BE2C (cell line): ENCODE results near the gene ARID3A.

Experiments used
- DNase-seq: peaks from one replicate; pipeline ENCODE4 v3.0.0-alpha.2; 2020
- H3K27me3 ChIP-seq: fragments of 250-450 bp; sonication (Bioruptor Pico); 2 replicates; pipeline ENCODE4 v1.5.1; 2020; ENCODE audit warnings: mild to moderate bottlenecking
- H3K36me3 ChIP-seq: fragments of 250-450 bp; sonication (Bioruptor Pico); 2 replicates; pipeline ENCODE4 v1.5.1; 2020; ENCODE audit warnings: mild to moderate bottlenecking
- H3K4me1 ChIP-seq: fragments of 250-450 bp; sonication (Bioruptor Pico); 2 replicates; pipeline ENCODE4 v1.5.1; 2020
- H3K4me3 ChIP-seq: 2 replicates; pipeline ENCODE4 v1.5.1; 2011; ENCODE audit warnings: low read depth, low read length
- H3K9me3 ChIP-seq: fragments of 250-450 bp; sonication (Bioruptor Pico); 2 replicates; pipeline ENCODE4 v1.5.1; 2020
- TF ChIP-seq, protein P1 (sequence below): IDR thresholded peaks from 2 replicates; pipeline ENCODE4 v1.5.1; 2012; ENCODE audit warnings: mild to moderate bottlenecking, low read depth, low read length

The ARID3A gene

DNA sequence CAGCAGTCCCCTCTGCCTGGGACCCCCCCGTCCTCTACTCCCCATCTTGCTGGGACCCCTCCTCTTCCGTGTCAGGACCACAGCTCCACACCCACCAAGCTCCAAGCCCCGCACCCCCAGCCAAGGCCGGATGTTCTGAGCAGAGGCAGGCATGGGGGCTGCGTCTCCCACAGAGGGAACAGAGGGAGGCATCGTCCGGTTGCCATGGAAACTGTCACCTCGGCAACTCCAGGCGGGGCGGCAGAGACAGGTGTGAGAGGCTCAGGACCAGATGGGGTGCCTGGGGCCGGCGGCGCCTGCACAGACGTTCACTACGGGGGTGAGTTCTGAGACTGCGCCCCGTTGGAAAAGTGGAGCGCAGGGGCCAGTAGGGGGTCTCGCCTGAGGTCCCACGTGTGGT is 27.2 kb upstream of the ARID3A start:
- H3K27me3 ChIP-seq, result no peaks in the 10 kb centered on the region
- H3K36me3 ChIP-seq, result no peaks in the 10 kb centered on the region
- peak; percentile 71 for DNase-seq
- no peaks in the 10 kb centered on the region for H3K4me1 ChIP-seq
- TF ChIP-seq, protein P1, sequence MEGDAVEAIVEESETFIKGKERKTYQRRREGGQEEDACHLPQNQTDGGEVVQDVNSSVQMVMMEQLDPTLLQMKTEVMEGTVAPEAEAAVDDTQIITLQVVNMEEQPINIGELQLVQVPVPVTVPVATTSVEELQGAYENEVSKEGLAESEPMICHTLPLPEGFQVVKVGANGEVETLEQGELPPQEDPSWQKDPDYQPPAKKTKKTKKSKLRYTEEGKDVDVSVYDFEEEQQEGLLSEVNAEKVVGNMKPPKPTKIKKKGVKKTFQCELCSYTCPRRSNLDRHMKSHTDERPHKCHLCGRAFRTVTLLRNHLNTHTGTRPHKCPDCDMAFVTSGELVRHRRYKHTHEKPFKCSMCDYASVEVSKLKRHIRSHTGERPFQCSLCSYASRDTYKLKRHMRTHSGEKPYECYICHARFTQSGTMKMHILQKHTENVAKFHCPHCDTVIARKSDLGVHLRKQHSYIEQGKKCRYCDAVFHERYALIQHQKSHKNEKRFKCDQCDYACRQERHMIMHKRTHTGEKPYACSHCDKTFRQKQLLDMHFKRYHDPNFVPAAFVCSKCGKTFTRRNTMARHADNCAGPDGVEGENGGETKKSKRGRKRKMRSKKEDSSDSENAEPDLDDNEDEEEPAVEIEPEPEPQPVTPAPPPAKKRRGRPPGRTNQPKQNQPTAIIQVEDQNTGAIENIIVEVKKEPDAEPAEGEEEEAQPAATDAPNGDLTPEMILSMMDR, result no peak
- H3K9me3 ChIP-seq, result no peaks in the 10 kb centered on the region
- H3K4me3 ChIP-seq, result no peak overlapping the region

DNA sequence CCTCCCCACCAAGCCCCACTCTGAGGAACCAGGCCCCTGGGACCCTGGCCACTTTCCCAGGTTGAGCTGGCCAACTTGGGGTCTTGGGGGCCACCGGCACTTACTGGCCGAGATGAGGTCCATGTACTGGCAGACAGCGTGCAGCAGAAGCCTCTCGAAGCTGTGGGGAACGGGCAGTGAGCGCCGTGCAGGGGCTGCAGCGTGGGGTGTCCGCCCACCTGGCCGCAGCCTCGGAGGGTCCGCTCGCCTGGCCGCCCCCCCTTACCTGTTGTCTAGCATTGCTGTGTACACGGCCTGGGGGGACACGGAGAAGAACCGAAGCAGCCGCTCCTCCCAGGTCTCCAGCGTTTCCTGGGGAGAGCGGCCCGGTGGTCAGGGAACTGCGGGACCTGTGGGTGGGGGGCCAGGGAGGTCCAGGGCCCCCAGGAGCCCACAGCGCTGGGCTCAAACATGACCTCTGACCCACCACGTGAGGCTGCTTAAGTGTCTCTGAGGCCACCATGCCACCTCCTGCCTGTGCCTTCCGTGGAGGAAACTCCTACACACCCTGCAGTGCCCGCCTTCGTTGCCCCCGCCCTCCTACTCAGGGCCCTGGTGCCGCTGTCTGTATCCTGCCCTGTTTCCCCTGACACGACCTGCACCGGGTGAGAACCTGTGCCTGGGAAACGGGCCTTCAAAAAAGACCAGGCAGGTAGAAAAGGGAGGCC is 26.3 kb upstream of the ARID3A start:
- Histone ChIP-seq H3K4me3 (no peak overlapping the region), H3K4me1 (no peaks in the 10 kb centered on the region), H3K36me3 (no peaks in the 10 kb centered on the region), H3K27me3 (no peaks in the 10 kb centered on the region), H3K9me3 (no peaks in the 10 kb centered on the region)
- DNase-seq, result no peak
- TF ChIP-seq, protein P1, result no peak

GRCh38 chr19:900043-900301 is 25.9 kb upstream of the ARID3A start:
- Histone ChIP-seq H3K9me3 (no peaks in the 10 kb centered on the region), H3K4me3 (no peak overlapping the region), H3K27me3 (no peaks in the 10 kb centered on the region), H3K4me1 (no peaks in the 10 kb centered on the region), H3K36me3 (no peaks in the 10 kb centered on the region)
- TF ChIP-seq, protein P1, result no peak
- no peak for DNase-seq

DNA sequence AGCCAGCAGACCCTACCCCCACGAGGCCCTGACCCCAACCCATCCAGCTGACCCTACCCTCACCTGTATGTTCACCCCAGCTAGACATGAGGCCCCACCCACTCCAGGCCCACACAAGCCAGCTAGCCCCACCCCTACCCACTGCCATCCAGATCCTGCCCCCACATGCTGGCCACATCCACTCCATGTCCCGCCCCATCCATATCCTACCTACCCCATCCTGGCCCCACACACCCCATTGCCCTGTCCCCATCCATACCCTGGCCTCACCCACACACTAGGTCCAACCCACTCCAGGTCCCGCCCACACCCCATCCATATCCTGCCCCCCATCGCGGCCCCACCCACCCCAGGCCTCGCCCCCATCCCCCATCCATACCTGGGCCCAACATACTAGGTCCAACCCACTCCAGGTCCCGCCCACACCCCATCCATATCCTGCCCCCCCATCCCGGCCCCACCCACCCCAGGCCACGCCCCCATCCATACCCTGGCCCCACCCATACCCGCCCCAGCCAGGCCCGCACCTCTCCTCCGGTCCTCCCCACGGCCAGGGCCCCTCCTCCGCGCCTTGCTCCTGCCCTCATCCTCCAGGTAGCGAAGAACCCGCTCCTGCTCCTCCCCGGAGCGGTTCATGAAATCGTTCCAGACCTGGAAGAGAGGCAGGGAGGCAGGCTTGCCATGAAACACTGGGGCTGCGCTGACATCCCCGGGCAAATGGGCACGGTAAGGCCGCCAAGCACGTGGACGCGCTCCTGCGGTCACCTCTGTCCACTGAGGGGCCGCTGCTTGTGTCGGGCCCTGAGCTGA is 25.3 kb upstream of the ARID3A start:
- no peak overlapping the region for H3K4me3 ChIP-seq
- no peaks in the 10 kb centered on the region for H3K4me1 ChIP-seq
- H3K9me3 ChIP-seq, result no peaks in the 10 kb centered on the region
- no peaks in the 10 kb centered on the region for H3K27me3 ChIP-seq
- no peak for DNase-seq
- TF ChIP-seq, protein P1, result no peak
- H3K36me3 ChIP-seq, result no peaks in the 10 kb centered on the region

GRCh38 chr19:901216-902092 is 24.4 kb upstream of the ARID3A start:
- H3K36me3 ChIP-seq, result no peaks in the 10 kb centered on the region
- H3K4me1 ChIP-seq, result no peaks in the 10 kb centered on the region
- TF ChIP-seq, protein P1, result no peak
- H3K27me3 ChIP-seq, result no peaks in the 10 kb centered on the region
- no peak overlapping the region for H3K4me3 ChIP-seq
- no peak for DNase-seq
- H3K9me3 ChIP-seq, result no peaks in the 10 kb centered on the region
